ENCODE results near the gene CLTC.
A peak's percentile ranks its signal among the peaks of the same experiment; 100 is the strongest.
"Not testable (repeated sequence)": the region's sequence is repeated elsewhere in the genome, so short reads cannot be mapped to it uniquely, and the experiment has no call there.

CLTC gene

DNA sequence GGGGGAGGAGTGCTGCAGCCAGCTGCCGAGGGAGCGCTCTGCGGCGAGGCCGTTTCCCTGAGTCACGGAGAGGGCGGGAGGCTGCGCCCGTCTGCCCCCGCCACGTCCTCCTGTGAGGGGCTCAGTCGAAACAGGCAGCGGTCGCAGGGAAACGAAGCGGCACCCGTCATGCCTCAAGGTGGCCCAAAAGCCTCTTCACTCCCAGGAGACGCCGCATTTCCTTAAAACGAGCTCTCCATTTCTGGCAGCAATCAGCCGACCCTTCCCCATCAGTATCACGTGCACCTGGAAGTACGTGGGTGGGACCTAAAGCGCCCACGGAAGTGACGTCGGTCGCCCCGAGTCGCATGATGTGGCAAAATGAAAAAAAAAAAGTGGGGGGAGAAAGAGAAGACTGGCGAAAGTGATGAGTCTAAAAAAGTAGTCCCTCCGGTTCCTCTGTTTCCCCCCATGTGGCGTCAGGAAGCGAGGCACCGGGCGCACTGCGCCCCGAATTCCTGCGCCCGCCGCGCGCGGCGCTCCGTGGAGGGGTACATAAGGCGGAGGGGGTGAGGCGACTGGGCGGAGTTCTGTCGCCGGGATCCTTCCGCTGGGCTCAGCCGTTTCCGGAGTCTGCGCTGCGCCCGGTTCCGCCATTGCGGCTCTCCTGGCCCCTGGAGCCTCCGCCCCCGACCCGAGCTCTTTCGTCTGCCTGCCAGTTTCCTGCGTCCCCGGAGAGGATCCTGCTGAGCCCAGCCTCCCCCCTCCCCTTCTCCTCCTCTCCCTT is at the start of gene CLTC:
Gene CLTC, plus strand, starts transcription at position 598 of the 766 bp plus-strand sequence. CDS start 237 bp downstream, outside the sequence.
- DNase-seq (ENCODE audit: insufficient read length, low spot score) (peak; percentile 55), FAIRE-seq (no peak)
- TF ChIP-seq CTCF (IDR thresholded peaks at IDR 0.05; ENCODE audit: insufficient read depth, missing control alignments) = no peak

- DNase-seq (ENCODE audit: insufficient read length, low spot score) = no peak
- no peak for FAIRE-seq
- no peak for TF ChIP-seq CTCF (IDR thresholded peaks at IDR 0.05; ENCODE audit: insufficient read depth, missing control alignments)
Measured at GRCh38 chr17:59572301-59572924, 47.3 kb upstream of the CLTC start.

- not testable (repeated sequence) for DNase-seq (ENCODE audit: insufficient read length, low spot score)
- FAIRE-seq = peak; percentile 25
Measured at GRCh38 chr17:59584168-59584567, 35.5 kb upstream of the CLTC start.

DNA sequence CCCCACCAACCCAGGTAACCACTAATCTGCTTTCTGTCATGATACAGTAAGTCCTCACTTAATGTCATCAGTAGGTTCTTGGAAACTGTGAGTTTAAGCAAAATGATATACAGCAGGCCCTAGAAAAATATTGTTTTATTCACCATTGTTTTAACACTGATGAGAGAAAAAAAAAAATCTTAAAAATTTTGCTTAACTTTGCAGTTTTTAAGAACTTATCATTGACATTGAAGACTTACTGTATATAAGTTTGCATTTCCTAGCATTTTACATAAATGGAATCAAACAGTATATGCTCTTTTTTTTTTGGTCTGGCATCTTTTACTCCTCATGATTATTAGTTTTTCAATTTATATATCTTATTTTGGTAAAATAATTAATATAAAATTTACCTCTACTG is 19.5 kb upstream of the CLTC start:
- TF ChIP-seq CTCF (IDR thresholded peaks at IDR 0.05; ENCODE audit: insufficient read depth, missing control alignments) = no peak
- DNase-seq (ENCODE audit: insufficient read length, low spot score) = no peak
- no peak for FAIRE-seq

GRCh38 chr17:59601130-59601529 is 18.6 kb upstream of the CLTC start:
- DNase-seq (ENCODE audit: insufficient read length, low spot score) (no peak), FAIRE-seq (no peak)
- no peak for TF ChIP-seq CTCF (IDR thresholded peaks at IDR 0.05; ENCODE audit: insufficient read depth, missing control alignments)

DNA sequence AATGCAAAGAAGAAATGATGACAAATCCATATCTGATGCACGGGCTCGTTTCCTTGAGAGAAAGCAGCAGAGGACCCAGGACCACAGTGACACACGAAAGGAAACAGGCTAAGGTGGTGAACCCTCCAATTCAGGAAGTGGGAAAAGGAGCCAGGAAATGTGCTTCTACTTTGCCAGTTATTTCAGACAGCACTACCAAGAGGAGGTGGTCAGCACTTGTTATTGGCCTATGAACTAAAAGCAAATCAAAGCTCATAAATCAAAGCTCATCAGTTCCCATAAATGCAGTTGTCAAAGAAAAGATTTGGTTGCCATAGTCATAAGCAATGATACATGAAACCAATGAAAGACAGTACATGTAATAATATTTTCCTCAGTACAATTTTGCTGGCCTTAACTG is 12.6 kb upstream of the CLTC start:
- no peak for FAIRE-seq

DNA sequence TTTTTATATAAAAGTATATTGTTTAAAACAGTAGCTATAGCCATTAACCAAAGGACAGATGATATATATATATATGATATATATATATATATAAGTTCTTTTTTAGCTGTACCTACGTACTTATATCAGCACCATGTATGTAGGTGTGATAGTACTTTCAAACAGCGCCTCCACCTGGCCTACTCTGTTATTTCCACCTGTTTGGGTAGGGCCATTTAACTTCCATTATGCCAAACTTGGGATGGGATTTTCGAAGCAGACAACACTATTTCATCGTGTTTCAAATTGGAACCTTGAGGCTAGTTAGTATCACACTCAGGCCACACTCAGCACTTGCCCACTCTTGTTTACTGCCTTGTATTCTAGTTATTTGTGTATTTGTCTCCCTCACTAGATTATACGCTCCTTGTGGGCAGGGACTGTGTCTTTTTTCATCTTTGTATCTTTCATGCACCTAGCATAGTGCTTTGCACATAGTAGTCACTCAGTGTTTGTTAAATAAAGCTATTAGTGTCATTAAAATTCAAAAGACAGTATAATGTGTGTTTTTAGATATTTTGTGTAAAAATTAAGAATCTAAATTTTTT is 11.8 kb upstream of the CLTC start:
- no peak for DNase-seq (ENCODE audit: insufficient read length, low spot score)
- peak; percentile 22 for TF ChIP-seq CTCF (IDR thresholded peaks at IDR 0.05; ENCODE audit: insufficient read depth, missing control alignments)
- no peak for FAIRE-seq

More for the DNA sequence above, 12.6 kb upstream of the CLTC start:
- DNase-seq (ENCODE audit: insufficient read length, low spot score) = no peak
- no peak for TF ChIP-seq CTCF (IDR thresholded peaks at IDR 0.05; ENCODE audit: insufficient read depth, missing control alignments)
